GM13976 (cell line): Measurements from ENCODE around the gene HOXA4.

Source experiments
- DNase-seq: peaks from one replicate; pipeline ENCODE4 v3.0.0; 2012; ENCODE audit warnings: low spot score
- in situ Hi-C: fragments of 300-500 bp; cut with MboI; formaldehyde crosslinking; loops from one replicate; pipeline ENCODE4 v1.12.0; 2022; ENCODE audit warnings: low sequenced_read_pairs, mixed read lengths, inconsistent platforms; ENCODE audit not compliant: unreplicated experiment
- TF ChIP-seq, protein P1 (sequence below): IDR thresholded peaks from 2 replicates; pipeline ENCODE4 v1.5.1; 2012; ENCODE audit warnings: borderline replicate concordance, mild to moderate bottlenecking; ENCODE audit not compliant: insufficient read depth; ENCODE audit errors: extremely low read depth, missing control alignments, control extremely low read depth

HOXA4 gene

DNA sequence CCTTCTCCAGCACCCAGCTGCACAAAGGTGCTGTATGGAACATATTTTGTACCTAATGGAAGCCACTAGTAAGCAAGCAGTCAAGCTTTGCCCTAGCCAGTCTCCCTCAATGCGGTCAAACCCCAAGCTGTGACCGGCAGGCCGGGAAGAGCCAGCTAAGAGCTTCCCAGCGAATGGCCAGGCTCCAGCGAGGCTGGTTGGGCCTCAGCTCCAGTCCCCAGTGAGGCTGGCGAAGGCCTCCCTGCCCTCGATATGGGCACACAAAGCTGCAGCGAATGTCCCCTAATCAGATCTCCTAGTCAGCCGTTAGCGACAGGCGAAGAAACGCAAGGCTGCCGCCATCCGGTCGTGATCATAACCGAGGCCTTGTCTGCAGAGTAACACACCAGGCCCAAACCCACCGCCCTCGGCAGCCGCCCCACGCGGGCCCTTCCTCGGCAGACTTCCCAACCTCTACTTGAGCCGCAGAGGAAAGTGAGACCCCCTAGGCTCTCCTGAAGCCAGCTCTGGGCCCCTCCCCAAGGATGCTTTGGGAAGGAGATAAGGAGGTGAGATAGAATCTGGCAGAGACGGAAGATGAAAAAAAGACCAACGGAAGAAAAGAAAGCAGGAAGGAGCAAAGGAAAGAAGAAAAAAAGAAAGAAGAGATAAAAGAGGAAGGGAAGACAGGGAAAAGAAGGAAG is 37.8 kb upstream of the HOXA4 start:
- no peak for DNase-seq
- in situ Hi-C loops = loop anchor here (10.0 to 25.0 kb wide), 2 partner anchors 656 to 1304 kb away; no protein-coding TSS in a partner anchor
- TF ChIP-seq, protein P1, sequence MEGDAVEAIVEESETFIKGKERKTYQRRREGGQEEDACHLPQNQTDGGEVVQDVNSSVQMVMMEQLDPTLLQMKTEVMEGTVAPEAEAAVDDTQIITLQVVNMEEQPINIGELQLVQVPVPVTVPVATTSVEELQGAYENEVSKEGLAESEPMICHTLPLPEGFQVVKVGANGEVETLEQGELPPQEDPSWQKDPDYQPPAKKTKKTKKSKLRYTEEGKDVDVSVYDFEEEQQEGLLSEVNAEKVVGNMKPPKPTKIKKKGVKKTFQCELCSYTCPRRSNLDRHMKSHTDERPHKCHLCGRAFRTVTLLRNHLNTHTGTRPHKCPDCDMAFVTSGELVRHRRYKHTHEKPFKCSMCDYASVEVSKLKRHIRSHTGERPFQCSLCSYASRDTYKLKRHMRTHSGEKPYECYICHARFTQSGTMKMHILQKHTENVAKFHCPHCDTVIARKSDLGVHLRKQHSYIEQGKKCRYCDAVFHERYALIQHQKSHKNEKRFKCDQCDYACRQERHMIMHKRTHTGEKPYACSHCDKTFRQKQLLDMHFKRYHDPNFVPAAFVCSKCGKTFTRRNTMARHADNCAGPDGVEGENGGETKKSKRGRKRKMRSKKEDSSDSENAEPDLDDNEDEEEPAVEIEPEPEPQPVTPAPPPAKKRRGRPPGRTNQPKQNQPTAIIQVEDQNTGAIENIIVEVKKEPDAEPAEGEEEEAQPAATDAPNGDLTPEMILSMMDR = no peak

DNA sequence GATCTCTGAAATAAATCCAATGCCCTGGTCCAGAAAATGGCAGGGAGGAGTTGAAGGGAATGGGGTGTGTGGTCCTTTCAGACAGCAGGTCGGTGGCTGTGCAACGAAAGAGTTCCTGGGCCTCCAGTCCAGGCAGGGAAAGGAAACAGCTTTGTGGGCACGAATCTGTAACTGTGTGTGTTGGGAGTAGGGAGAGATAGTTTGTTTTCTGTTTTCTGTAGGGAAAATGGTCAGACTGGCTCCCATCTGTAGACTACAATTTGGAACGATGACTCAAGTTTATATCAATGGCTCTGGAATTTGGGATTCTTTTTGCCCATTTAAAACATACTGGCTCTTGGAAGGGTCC is 37.3 kb upstream of the HOXA4 start:
- TF ChIP-seq, protein P1 = no peak
- DNase-seq = no peak
- in situ Hi-C loops = loop anchor here (10.0 to 25.0 kb wide), 2 partner anchors 656 to 1303 kb away; no protein-coding TSS in a partner anchor

DNA sequence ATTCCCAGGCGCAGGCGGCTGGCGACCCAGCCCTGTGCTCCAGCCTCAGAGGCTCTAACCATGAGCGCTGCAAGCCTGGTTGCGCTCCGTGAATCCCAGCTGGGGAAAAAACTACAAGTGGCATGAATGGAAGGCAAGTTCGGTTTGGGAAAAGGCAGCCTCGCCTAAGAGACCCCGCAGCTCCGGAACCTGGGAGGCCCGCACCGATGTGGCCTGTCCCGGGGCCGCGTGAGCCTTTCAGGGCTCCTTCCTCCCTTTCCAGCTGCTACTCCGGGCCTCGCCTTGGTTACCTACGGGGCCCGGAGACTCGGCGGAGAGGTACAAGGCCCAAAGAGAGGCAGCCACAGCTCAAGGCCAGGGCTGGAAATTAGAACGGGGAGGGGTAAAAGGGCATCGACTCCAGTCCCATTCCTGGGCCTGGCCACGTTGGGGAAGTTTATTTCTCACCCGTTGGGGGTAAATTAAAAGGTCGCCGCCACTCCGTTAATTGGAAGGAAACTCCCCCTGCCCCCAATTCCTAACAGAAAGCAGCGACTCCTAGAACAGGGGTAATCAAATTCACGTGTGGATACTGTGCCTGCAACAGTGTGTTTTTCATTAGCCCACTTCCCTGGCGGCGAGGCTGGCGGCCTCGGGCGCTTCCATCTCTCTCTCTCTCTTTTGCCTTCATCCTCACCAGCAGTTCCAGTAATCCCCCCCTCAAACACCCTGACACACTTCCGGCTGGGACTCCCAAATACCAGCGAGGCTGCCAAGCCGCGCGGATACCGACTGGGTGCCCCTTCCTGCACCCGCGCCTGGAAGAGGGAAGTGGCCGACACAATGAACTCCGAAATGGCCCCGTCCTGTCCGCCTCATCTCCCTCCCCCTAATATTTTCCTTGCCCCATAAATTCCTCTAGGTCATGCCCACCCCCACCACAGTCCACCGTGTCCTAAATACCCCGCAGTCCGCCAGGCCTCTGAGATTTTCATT is 36.3 kb upstream of the HOXA4 start:
- TF ChIP-seq, protein P1 = no peak
- in situ Hi-C loops = loop anchor here (10.0 to 25.0 kb wide), 2 partner anchors 655 to 1302 kb away; no protein-coding TSS in a partner anchor
- no peak for DNase-seq

DNA sequence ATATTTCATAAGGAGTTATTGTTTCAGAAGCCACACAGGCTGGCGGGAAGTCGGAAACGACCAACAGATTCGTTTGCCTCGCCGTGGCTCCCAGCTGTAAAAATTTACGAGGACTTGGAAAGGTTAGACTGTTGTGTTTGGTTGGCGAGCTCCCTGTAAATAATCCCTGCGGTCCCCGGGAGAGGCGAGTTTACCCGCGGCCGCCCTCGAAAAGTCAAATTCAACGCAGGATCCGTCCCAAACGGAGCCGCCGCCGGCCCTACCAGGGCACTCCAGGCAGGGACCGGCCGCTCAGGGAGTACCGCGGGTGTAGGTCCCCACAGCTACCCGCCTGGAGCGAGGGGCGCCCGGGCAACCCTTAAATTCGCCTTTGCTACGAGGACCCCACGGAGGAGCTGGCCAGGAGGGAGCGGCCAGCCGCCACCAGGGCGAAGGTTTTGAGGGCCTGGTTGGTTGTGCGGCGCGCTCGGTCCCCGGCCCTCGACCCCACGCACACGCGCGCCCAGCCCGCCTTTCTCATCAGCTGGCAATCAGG is 35.5 kb upstream of the HOXA4 start:
- in situ Hi-C loops = loop anchor here (10.0 to 25.0 kb wide), 2 partner anchors 654 to 1301 kb away; no protein-coding TSS in a partner anchor
- DNase-seq = no peak
- TF ChIP-seq, protein P1 = no peak

DNA sequence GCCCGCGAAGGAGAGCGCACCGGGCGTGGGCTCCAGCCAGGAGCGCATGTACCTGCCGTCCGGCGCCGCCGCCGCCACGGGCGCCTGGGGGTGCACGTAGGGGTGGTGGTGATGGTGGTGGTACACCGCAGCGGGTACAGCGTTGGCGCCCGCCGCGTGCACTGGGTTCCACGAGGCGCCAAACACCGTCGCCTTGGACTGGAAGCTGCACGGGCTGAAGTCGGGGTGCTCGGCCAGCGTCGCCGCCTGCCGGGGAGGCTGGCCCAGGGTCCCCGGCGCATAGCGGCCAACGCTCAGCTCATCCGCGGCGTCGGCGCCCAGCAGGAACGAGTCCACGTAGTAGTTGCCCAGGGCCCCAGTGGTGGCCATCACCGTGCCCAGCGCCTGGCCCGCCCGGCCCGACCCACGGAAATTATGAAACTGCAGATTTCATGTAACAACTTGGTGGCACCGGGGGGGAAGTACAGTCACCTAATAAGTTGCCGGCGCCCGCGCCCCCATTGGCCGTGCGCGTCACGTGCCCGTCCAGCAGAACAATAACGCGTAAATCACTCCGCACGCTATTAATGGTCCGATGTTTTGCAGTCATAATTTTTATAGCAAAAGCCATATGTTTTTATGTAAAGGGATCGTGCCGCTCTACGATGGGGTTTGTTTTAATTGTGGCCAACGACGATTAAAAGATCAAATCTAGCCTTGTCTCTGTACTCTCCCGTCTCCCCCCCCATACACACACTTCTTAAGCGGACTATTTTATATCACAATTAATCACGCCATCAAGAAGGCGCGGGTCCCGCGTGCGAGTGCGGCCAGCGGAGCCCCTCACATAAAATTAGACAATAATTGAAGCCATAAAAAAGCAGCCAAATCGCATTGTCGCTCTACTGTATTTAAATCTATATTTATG is 34.8 kb upstream of the HOXA4 start, which contains the start of gene HOXA9:
HOXA9 (minus strand) TSS at position 449 of the 907 bp plus-strand sequence; CDS start at position 369, 80 bp downstream.
- in situ Hi-C loops = loop anchor here (10.0 to 25.0 kb wide), 2 partner anchors 653 to 1301 kb away; no protein-coding TSS in a partner anchor
- no peak for DNase-seq
- TF ChIP-seq, protein P1 = no peak
